LNCAP (cell line): ENCODE data around the gene GPRC5C.

Experiments used
- TF ChIP-seq, protein P1 (sequence below): fragments of 450-650 bp; IDR thresholded peaks from 2 replicates; pipeline ENCODE4 v1.5.1; 2017; ENCODE audit warnings: mild to moderate bottlenecking

The GPRC5C gene

DNA sequence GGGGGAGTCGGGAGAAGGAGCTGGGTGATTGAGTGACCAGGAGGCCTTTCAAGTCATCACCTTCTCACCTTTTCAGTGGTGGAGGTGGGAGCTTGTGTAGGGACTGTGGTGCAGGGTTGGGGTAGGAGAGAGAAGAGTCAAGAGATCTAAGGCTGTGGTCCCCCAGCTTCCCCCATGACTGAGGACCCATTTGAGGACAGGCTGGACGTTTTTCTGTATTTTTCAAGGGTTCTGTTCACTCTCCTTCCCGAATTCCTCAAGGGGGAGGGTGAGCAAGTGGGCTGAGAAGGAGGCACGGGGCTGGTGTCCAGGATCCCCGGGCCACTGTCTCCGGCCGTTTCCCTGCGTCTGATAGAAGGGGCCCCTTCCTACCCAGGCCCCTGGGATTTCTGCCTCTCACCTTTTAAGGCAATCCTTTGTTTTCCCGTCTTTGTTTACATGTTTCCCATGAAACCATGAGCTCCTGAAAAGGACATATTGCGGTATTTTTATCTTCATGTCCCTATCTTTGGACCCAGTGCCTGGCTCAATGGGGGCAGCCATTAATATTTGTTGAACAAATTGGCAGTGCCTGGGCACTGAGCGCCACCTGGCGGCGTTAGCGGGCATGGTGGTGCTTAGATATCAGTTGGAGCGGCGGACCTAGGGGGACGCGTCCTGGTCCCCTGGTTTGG, 25.4 kb downstream of the GPRC5C start:
- TF ChIP-seq, protein P1, sequence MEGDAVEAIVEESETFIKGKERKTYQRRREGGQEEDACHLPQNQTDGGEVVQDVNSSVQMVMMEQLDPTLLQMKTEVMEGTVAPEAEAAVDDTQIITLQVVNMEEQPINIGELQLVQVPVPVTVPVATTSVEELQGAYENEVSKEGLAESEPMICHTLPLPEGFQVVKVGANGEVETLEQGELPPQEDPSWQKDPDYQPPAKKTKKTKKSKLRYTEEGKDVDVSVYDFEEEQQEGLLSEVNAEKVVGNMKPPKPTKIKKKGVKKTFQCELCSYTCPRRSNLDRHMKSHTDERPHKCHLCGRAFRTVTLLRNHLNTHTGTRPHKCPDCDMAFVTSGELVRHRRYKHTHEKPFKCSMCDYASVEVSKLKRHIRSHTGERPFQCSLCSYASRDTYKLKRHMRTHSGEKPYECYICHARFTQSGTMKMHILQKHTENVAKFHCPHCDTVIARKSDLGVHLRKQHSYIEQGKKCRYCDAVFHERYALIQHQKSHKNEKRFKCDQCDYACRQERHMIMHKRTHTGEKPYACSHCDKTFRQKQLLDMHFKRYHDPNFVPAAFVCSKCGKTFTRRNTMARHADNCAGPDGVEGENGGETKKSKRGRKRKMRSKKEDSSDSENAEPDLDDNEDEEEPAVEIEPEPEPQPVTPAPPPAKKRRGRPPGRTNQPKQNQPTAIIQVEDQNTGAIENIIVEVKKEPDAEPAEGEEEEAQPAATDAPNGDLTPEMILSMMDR, result peak; percentile 93

DNA sequence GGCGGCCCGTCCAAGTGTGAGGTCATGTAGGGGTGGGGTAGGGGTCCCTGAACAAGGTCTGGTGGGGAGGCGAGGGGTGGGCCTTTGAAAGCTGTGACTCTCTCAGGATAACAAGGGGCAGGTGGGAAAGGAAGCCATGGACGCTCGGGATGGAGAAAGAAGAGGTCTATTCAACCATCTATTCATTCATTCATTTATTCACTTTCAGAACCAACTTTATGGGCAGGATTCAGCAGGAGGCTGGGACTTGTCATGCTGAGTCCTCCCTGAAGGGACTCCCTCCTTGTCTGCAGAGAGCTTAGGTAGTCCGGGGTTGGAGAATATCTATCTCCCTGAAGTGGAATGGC, 25.9 kb downstream of the GPRC5C start:
- TF ChIP-seq, protein P1, result no peak; the same call in 1 of the 2 replicates

DNA sequence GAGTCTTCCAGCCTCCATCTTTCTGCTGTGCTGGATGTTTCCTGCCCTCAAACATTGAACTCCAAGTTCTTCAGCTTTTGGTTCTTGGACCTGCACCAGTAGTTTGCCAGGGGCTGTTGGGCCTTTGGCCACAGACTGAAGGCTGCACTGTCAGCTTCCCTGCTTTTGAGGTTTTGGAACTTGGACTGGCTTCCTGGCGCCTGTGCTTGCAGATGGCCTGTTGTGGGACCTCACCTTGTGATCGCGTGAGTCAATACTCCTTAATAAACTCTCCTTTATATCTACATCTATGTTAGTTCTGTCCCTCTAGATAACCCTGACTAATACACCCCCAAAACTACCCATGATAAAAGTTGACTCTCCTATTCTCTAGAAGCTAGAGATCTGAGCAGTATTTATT, 26.9 kb downstream of the GPRC5C start:
- TF ChIP-seq, protein P1, result no peak

DNA sequence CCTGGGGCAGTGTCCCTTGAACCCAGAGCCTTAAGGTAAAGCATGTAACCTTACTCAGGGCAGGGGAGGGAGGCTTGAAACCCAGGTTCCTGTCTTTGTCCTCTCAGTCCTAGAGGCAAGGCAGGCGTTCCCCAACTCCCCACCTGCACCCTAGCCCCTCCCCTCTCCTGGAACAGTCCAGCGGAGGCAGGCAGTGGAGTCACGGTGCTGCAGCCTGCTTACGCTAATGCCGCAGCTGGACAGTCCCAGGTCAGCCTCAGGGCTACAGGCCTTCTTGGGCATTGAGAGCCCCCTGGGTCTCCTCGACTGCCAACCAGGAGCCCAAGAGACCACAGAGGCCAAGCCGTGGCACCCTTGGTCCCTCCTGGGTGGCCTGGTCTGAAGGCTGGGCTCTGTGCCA, 27.7 kb downstream of the GPRC5C start:
- TF ChIP-seq, protein P1, result no peak

DNA sequence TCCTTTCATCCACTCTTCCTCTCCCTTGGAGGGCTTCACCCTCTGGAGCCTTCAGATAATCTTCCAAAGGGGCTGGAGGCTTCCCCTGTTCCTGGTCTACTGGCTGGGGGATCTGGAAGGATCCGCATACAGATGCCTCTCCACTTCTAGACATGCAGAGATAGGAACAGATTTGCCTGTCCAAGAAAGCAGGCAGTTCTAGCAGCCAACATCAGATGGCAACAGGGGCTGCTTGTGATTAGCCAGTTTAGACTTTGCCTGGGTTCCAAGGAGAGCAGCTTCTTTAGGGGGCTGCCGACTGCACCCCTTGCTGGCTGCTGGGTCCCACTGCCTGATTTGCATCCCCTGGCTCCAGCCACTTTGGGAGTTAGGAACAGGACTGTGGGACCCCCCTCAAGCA, 28.4 kb downstream of the GPRC5C start:
- TF ChIP-seq, protein P1, result no peak

DNA sequence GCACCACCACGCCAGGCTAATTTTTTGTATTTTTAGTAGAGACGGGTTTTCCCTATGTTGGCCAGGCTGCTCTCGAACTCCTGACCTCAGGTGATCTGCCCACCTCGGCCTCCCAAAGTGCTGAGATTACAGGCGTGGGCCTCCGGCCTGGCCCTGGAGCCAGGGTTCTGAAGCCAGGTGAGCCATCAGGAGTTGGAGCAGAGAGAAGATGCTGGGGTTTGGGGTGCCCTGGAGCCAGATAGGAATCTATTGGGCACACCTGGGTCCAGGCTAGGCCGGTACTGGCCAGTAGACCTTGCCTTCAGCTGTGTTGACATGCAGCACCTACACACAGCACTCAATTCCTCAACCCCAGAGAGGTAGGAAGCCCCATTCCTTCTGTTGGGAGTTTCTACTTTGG, 29.1 kb downstream of the GPRC5C start:
- TF ChIP-seq, protein P1, result no peak

DNA sequence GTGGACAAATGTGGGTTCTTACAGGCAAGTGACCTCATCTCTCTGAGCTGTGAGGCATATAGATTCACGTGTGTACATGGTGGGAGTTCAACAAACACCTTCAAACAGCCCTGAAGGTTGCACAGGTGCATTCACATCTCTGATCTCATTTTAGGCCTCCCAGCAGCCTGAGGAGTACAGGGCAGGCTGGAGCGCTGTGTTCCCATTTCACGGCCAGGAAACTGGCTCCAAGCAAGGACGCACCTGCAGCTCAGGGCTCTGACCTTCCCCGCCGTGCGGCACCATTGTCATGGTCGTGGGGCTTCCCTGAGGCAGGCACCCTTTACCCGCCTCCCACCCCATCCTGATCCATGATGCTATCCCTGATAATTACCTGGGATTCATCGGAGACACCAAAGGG, 29.7 kb downstream of the GPRC5C start:
- TF ChIP-seq, protein P1, result no peak
